ENCODE data around the gene CCL19. TPM values are rescaled to one million over a fixed set of nuclear protein-coding genes. Genes with fewer than 3 reads are reported as not detected.

Gene CCL19
- total and polyA plus RNA-seq, 2 donors (not counting 3 experiments of a cell fraction or from before 2014, with no cell fraction given): not detected

- Histone ChIP-seq H3K27me3 (ENCODE audit: control insufficient read depth in 2 of 2, insufficient read depth in 2 of 2, low read length in 2 of 2) (peaks cover 4 to 9% of the 10 kb centered on the region in 2 experiments), H3K4me2 (ENCODE audit: insufficient read depth, low read length) (no peak overlapping the region), H3K79me2 (ENCODE audit: control insufficient read depth, insufficient read depth, low read length) (no peaks in the 10 kb centered on the region), H3K9me1 (replicated peaks; ENCODE audit: control insufficient read depth, extremely low read depth, insufficient read depth, low read length) (no peaks in the 10 kb centered on the region), H3K27ac (ENCODE audit: insufficient read depth, low read depth, low read length) (no peak overlapping the region), H3K9ac (replicated peaks; ENCODE audit: extremely low read depth, insufficient read depth, low read length) (no peak overlapping the region), H3K36me3 (ENCODE audit: control insufficient read depth in 2 of 2, extremely low read depth in 1 of 2, insufficient read depth in 2 of 2, low read length in 2 of 2) (no peaks in the 10 kb centered on the region), H2AFZ (ENCODE audit: low read depth, low read length) (no peak overlapping the region), H3K9me3 (replicated peaks; ENCODE audit: control insufficient read depth, insufficient read depth, low read length) (no peaks in the 10 kb centered on the region), H4K20me1 (replicated peaks; ENCODE audit: control insufficient read depth, extremely low read depth, insufficient read depth, low read length) (no peaks in the 10 kb centered on the region), H3K4me1 (ENCODE audit: control insufficient read depth, extremely low read depth, insufficient read depth, low read length) (no peaks in the 10 kb centered on the region), H3K4me3 (replicated peaks in 1 of 3; ENCODE audit: insufficient read depth in 1 of 3, low read depth in 1 of 3, low read length in 3 of 3) (no peak overlapping the region)
- intact Hi-C loops (cut with micrococcal nuclease) (no loop called here), dilution Hi-C loops (cut with MboI; ENCODE audit: extremely low pct_ligation_motif_present, low sequenced_read_pairs) (no loop called here)
- DNase-seq (ENCODE audit: low read depth, low spot score): no peak
- no TSS peak for BruUV-seq (replicated peaks)
- CTCF ChIA-PET: interaction anchor here (0.7 to 3.3 kb wide), 2 partner anchors 9 to 171 kb away, joined by 3 to 11 read pairs; no protein-coding TSS in a partner anchor
- POLR2A ChIA-PET: no interaction called here
- peak; percentile 42 for FAIRE-seq
- no peak for TF ChIP-seq MYC (IDR thresholded peaks at IDR 0.05; ENCODE audit: low read depth, low read length)
- no peak for TF ChIP-seq POLR2AphosphoS5 (IDR thresholded peaks at IDR 0.05; ENCODE audit: insufficient read depth, low read depth, low read length)
- no peak for TF ChIP-seq JUN (IDR thresholded peaks at IDR 0.05; ENCODE audit: borderline replicate concordance, insufficient read depth, insufficient read length, low read depth)
- TF ChIP-seq POLR2A (IDR thresholded peaks at IDR 0.05; ENCODE audit: low read depth, low read length): no peak
- TF ChIP-seq GATA2 (IDR thresholded peaks at IDR 0.05; ENCODE audit: insufficient read depth, insufficient read length, low read depth, low read length): no peak
- TF ChIP-seq FOS (IDR thresholded peaks at IDR 0.05; ENCODE audit: borderline replicate concordance, insufficient read depth, low read length): no peak
- no peak for TF ChIP-seq EZH2 (IDR thresholded peaks at IDR 0.05; ENCODE audit: borderline replicate concordance, low read depth, low read length, severe bottlenecking)
- no peak for TF ChIP-seq CTCF (IDR thresholded peaks at IDR 0.05; ENCODE audit: extremely low read depth in 1 of 2, insufficient read depth in 1 of 2, low read depth in 1 of 2, low read length in 2 of 2)
- no peak for TF ChIP-seq MAX (IDR thresholded peaks at IDR 0.05; ENCODE audit: insufficient read depth, insufficient read length)
These were observed 2.5 kb upstream of the CCL19 start for GRCh38 chr9:34693560-34693959.

Data from endothelial cell of umbilical vein (primary cell).